ENCODE results near the gene SDF2.
"Not testable (repeated sequence)": the region's sequence is repeated elsewhere in the genome, so short reads cannot be mapped to it uniquely, and the experiment has no call there.

SDF2 gene

GRCh38 chr17:28675980-28676379 lies 14.3 kb upstream of the SDF2 start:
- no peaks in the 10 kb centered on the region for H3K9me3 ChIP-seq (ENCODE audit: control insufficient read depth, low read length)
- H3K4me3 ChIP-seq (ENCODE audit: extremely low read depth, insufficient read depth, low read length, poor library complexity, severe bottlenecking): no peak overlapping the region
- no peaks in the 10 kb centered on the region for H3K4me1 ChIP-seq (ENCODE audit: control insufficient read depth, insufficient read depth, low read length, poor library complexity, severe bottlenecking)
- H3K27ac ChIP-seq (ENCODE audit: low read depth, low read length, severe bottlenecking): no peak overlapping the region
- WGBS, 2 experiments (ENCODE audit: insufficient coverage in 2 of 2): 94 to 95% methylated on average over 4 to 5 of the region's 7 CpGs
- peaks cover 90% of the 10 kb centered on the region for H3K36me3 ChIP-seq (ENCODE audit: control insufficient read depth, insufficient read depth, low read length)

GRCh38 chr17:28675490-28675889 lies 13.8 kb upstream of the SDF2 start:
- H3K36me3 ChIP-seq (ENCODE audit: control insufficient read depth, insufficient read depth, low read length): peaks cover 90% of the 10 kb centered on the region
- no peaks in the 10 kb centered on the region for H3K9me3 ChIP-seq (ENCODE audit: control insufficient read depth, low read length)
- WGBS, 2 experiments (ENCODE audit: insufficient coverage in 2 of 2): 100% methylated on average over 1 of the region's 3 CpGs; no CpG with 5 or more reads in 1 of the 2 experiments
- no peaks in the 10 kb centered on the region for H3K4me1 ChIP-seq (ENCODE audit: control insufficient read depth, insufficient read depth, low read length, poor library complexity, severe bottlenecking)
- no peak overlapping the region for H3K4me3 ChIP-seq (ENCODE audit: extremely low read depth, insufficient read depth, low read length, poor library complexity, severe bottlenecking)
- no peak overlapping the region for H3K27ac ChIP-seq (ENCODE audit: low read depth, low read length, severe bottlenecking)

- Histone ChIP-seq H3K4me1 (ENCODE audit: control insufficient read depth, insufficient read depth, low read length, poor library complexity, severe bottlenecking) (no peaks in the 10 kb centered on the region), H3K9me3 (ENCODE audit: control insufficient read depth, low read length) (no peaks in the 10 kb centered on the region), H3K36me3 (ENCODE audit: control insufficient read depth, insufficient read depth, low read length) (peaks cover 91% of the 10 kb centered on the region), H3K4me3 (ENCODE audit: extremely low read depth, insufficient read depth, low read length, poor library complexity, severe bottlenecking) (no peak overlapping the region), H3K27ac (ENCODE audit: low read depth, low read length, severe bottlenecking) (no peak overlapping the region)
- WGBS, 2 experiments (ENCODE audit: insufficient coverage in 2 of 2): 100% methylated on average over 1 of the region's 1 CpG; no CpG with 5 or more reads in 1 of the 2 experiments
Observed at GRCh38 chr17:28669918-28670317, 8.2 kb upstream of the SDF2 start.

- Histone ChIP-seq H3K9me3 (ENCODE audit: control insufficient read depth, low read length) (no peaks in the 10 kb centered on the region), H3K36me3 (ENCODE audit: control insufficient read depth, insufficient read depth, low read length) (peaks cover 82% of the 10 kb centered on the region), H3K4me3 (ENCODE audit: extremely low read depth, insufficient read depth, low read length, poor library complexity, severe bottlenecking) (no peak overlapping the region), H3K27ac (ENCODE audit: low read depth, low read length, severe bottlenecking) (no peak overlapping the region), H3K4me1 (ENCODE audit: control insufficient read depth, insufficient read depth, low read length, poor library complexity, severe bottlenecking) (no peaks in the 10 kb centered on the region)
- WGBS, 2 experiments (ENCODE audit: insufficient coverage in 2 of 2): 80% methylated on average over 1 of the region's 1 CpG; no CpG with 5 or more reads in 1 of the 2 experiments
Observed at GRCh38 chr17:28667870-28668269, 6.2 kb upstream of the SDF2 start.

GRCh38 chr17:28665994-28666393 lies 4.3 kb upstream of the SDF2 start:
- Histone ChIP-seq H3K9me3 (ENCODE audit: control insufficient read depth, low read length) (no peaks in the 10 kb centered on the region), H3K27ac (ENCODE audit: low read depth, low read length, severe bottlenecking) (no peak overlapping the region), H3K4me3 (ENCODE audit: extremely low read depth, insufficient read depth, low read length, poor library complexity, severe bottlenecking) (no peak overlapping the region), H3K4me1 (ENCODE audit: control insufficient read depth, insufficient read depth, low read length, poor library complexity, severe bottlenecking) (peaks cover 2% of the 10 kb centered on the region), H3K36me3 (ENCODE audit: control insufficient read depth, insufficient read depth, low read length) (peaks cover 65% of the 10 kb centered on the region)
- WGBS, 2 experiments (ENCODE audit: insufficient coverage in 2 of 2): 93 to 100% methylated on average over 2 of the region's 2 CpGs

GRCh38 chr17:28663723-28664122 lies 2.0 kb upstream of the SDF2 start:
- Histone ChIP-seq H3K27ac (ENCODE audit: low read depth, low read length, severe bottlenecking) (no peak overlapping the region), H3K4me1 (ENCODE audit: control insufficient read depth, insufficient read depth, low read length, poor library complexity, severe bottlenecking) (peaks cover 4% of the 10 kb centered on the region), H3K4me3 (ENCODE audit: extremely low read depth, insufficient read depth, low read length, poor library complexity, severe bottlenecking) (peak overlapping the region; percentile 86), H3K36me3 (ENCODE audit: control insufficient read depth, insufficient read depth, low read length) (peaks cover 62% of the 10 kb centered on the region), H3K9me3 (ENCODE audit: control insufficient read depth, low read length) (peaks cover 13% of the 10 kb centered on the region)

GRCh38 chr17:28662527-28662829 lies 772 bp upstream of the SDF2 start:
- Histone ChIP-seq H3K9me3 (ENCODE audit: control insufficient read depth, low read length) (peaks cover 13% of the 10 kb centered on the region), H3K4me1 (ENCODE audit: control insufficient read depth, insufficient read depth, low read length, poor library complexity, severe bottlenecking) (peaks cover 4% of the 10 kb centered on the region), H3K4me3 (ENCODE audit: extremely low read depth, insufficient read depth, low read length, poor library complexity, severe bottlenecking) (peak overlapping the region; percentile 86), H3K36me3 (ENCODE audit: control insufficient read depth, insufficient read depth, low read length) (peaks cover 60% of the 10 kb centered on the region), H3K27ac (ENCODE audit: low read depth, low read length, severe bottlenecking) (peak overlapping the region; percentile 92)
- 0% methylated on average over 1 to 6 of the region's 10 CpGs for WGBS, 2 experiments (ENCODE audit: insufficient coverage in 2 of 2)

GRCh38 chr17:28659497-28659881 lies 2.2 kb downstream of the SDF2 start:
- H3K4me1 ChIP-seq (ENCODE audit: control insufficient read depth, insufficient read depth, low read length, poor library complexity, severe bottlenecking); H3K4me3 ChIP-seq (ENCODE audit: extremely low read depth, insufficient read depth, low read length, poor library complexity, severe bottlenecking); H3K27ac ChIP-seq (ENCODE audit: low read depth, low read length, severe bottlenecking): not testable (repeated sequence)
- H3K9me3 ChIP-seq (ENCODE audit: control insufficient read depth, low read length): peaks cover 13% of the 10 kb centered on the region
- H3K36me3 ChIP-seq (ENCODE audit: control insufficient read depth, insufficient read depth, low read length): peaks cover 62% of the 10 kb centered on the region
- WGBS, 2 experiments (ENCODE audit: insufficient coverage in 2 of 2): 97% methylated on average over 11 to 22 of the region's 23 CpGs

- peaks cover 13% of the 10 kb centered on the region for H3K9me3 ChIP-seq (ENCODE audit: control insufficient read depth, low read length)
- H3K36me3 ChIP-seq (ENCODE audit: control insufficient read depth, insufficient read depth, low read length): peaks cover 61% of the 10 kb centered on the region
Observed at GRCh38 chr17:28658766-28659496, 2.8 kb downstream of the SDF2 start.

GRCh38 chr17:28658342-28658741 lies 3.4 kb downstream of the SDF2 start:
- not testable (repeated sequence) for H3K4me3 ChIP-seq (ENCODE audit: extremely low read depth, insufficient read depth, low read length, poor library complexity, severe bottlenecking); H3K27ac ChIP-seq (ENCODE audit: low read depth, low read length, severe bottlenecking); H3K4me1 ChIP-seq (ENCODE audit: control insufficient read depth, insufficient read depth, low read length, poor library complexity, severe bottlenecking)
- H3K9me3 ChIP-seq (ENCODE audit: control insufficient read depth, low read length): peaks cover 13% of the 10 kb centered on the region
- WGBS, 2 experiments (ENCODE audit: insufficient coverage in 2 of 2): 82% methylated on average over 2 of the region's 8 CpGs; no CpG with 5 or more reads in 1 of the 2 experiments
- peaks cover 64% of the 10 kb centered on the region for H3K36me3 ChIP-seq (ENCODE audit: control insufficient read depth, insufficient read depth, low read length)

More at GRCh38 chr17:28658766-28659496, 2.8 kb downstream of the SDF2 start:
- 93 to 97% methylated on average over 35 to 38 of the region's 46 CpGs for WGBS, 2 experiments (ENCODE audit: insufficient coverage in 2 of 2)
- not testable (repeated sequence) for H3K4me1 ChIP-seq (ENCODE audit: control insufficient read depth, insufficient read depth, low read length, poor library complexity, severe bottlenecking); H3K4me3 ChIP-seq (ENCODE audit: extremely low read depth, insufficient read depth, low read length, poor library complexity, severe bottlenecking); H3K27ac ChIP-seq (ENCODE audit: low read depth, low read length, severe bottlenecking)

- Histone ChIP-seq H3K4me1 (ENCODE audit: control insufficient read depth, insufficient read depth, low read length, poor library complexity, severe bottlenecking) (peaks cover 4% of the 10 kb centered on the region), H3K27ac (ENCODE audit: low read depth, low read length, severe bottlenecking) (no peak overlapping the region), H3K9me3 (ENCODE audit: control insufficient read depth, low read length) (peaks cover 13% of the 10 kb centered on the region), H3K36me3 (ENCODE audit: control insufficient read depth, insufficient read depth, low read length) (peaks cover 69% of the 10 kb centered on the region), H3K4me3 (ENCODE audit: extremely low read depth, insufficient read depth, low read length, poor library complexity, severe bottlenecking) (no peak overlapping the region)
- 94 to 98% methylated on average over 4 of the region's 5 CpGs for WGBS, 2 experiments (ENCODE audit: insufficient coverage in 2 of 2)
Observed at GRCh38 chr17:28657756-28658155, 4.0 kb downstream of the SDF2 start.

Data from mesodermal cell (in vitro differentiated cells).